ENCODE results near the gene HIGD1A.

HIGD1A gene

GRCh38 chr3:42804106-42804830 is at the start of gene HIGD1A:
Gene HIGD1A, minus strand, starts transcription at chr3:42804490. Its CDS starts 10,237 bp downstream, at chr3:42794253.
- peak; percentile 89 to 94 (median 92) for DNase-seq

GRCh38 chr3:42853739-42854302 is 49.5 kb upstream of the HIGD1A start:
- DNase-seq = peak in 2 of 3 experiments; percentile 29 to 39

GRCh38 chr3:42853056-42853455 is 48.8 kb upstream of the HIGD1A start:
- no peak for DNase-seq

- no peak for DNase-seq
These were observed 48.2 kb upstream of the HIGD1A start for GRCh38 chr3:42852441-42852840.

GRCh38 chr3:42851228-42851834 is 47.0 kb upstream of the HIGD1A start:
- DNase-seq = no peak

GRCh38 chr3:42850263-42850662 is 46.0 kb upstream of the HIGD1A start:
- no peak for DNase-seq

GRCh38 chr3:42849017-42849416 is 44.7 kb upstream of the HIGD1A start:
- no peak for DNase-seq

- no peak for DNase-seq
These were observed 43.4 kb upstream of the HIGD1A start for GRCh38 chr3:42847731-42848130.

- DNase-seq = no peak
These were observed 42.6 kb upstream of the HIGD1A start for GRCh38 chr3:42846685-42847522.

GRCh38 chr3:42844815-42845214 is 40.5 kb upstream of the HIGD1A start:
- no peak for DNase-seq

- no peak for DNase-seq
These were observed 40.1 kb upstream of the HIGD1A start for GRCh38 chr3:42844412-42844713.

- DNase-seq = no peak
These were observed 39.6 kb upstream of the HIGD1A start for GRCh38 chr3:42843713-42844411.

GRCh38 chr3:42841332-42841731 is 37.0 kb upstream of the HIGD1A start:
- no peak for DNase-seq

- DNase-seq = peak; percentile 5 to 63 (median 14)
These were observed 35.3 kb upstream of the HIGD1A start for GRCh38 chr3:42839616-42840015.

GRCh38 chr3:42838571-42838970 is 34.3 kb upstream of the HIGD1A start:
- DNase-seq = no peak

- DNase-seq = no peak
These were observed 32.1 kb upstream of the HIGD1A start for GRCh38 chr3:42836150-42837123.

GRCh38 chr3:42831321-42831713 is 27.0 kb upstream of the HIGD1A start:
- peak; percentile 35 to 70 (median 70) for DNase-seq

GRCh38 chr3:42830437-42831320 is 26.4 kb upstream of the HIGD1A start:
- DNase-seq = peak; percentile 23 to 73 (median 28)

GRCh38 chr3:42829628-42830436 is 25.5 kb upstream of the HIGD1A start:
- no peak for DNase-seq
